Measurements from ENCODE around the gene PCDHA7.
"Not testable (repeated sequence)": the region's sequence is repeated elsewhere in the genome, so short reads cannot be mapped to it uniquely, and the experiment has no call there.

PCDHA7 gene

DNA sequence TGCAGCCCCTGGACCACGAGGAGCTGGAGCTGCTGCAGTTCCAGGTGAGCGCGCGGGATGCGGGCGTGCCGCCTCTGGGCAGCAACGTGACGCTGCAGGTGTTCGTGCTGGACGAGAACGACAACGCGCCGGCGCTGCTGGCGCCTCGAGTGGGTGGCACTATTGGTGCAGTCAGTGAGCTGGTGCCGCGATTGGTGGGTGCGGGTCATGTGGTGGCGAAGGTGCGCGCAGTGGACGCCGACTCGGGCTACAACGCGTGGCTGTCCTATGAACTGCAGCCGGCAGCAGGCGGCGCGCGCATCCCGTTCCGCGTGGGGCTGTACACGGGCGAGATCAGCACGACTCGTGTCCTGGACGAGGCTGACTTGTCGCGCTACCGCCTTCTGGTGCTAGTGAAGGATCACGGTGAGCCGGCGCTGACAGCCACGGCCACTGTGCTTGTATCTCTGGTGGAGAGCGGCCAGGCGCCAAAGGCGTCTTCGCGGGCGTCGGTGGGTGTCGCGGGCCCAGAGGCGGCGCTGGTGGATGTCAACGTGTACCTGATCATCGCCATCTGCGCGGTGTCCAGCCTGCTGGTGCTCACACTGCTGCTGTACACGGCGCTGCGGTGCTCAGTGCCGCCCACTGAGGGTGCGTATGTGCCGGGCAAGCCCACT lies 46.1 kb upstream of the PCDHA7 start:
- H3K4me2 ChIP-seq (ENCODE audit: insufficient read depth, low read length, poor library complexity, severe bottlenecking); H2BK15ac ChIP-seq (ENCODE audit: low read length); H4K91ac ChIP-seq (ENCODE audit: low read depth, low read length, poor library complexity); H3K4ac ChIP-seq (ENCODE audit: low read length); DNase-seq (ENCODE audit: low spot score); H3K27me3 ChIP-seq (ENCODE audit: control insufficient read depth in 3 of 3, insufficient read depth in 3 of 3, low read depth in 1 of 3, low read length in 3 of 3); H3K18ac ChIP-seq (ENCODE audit: low read length); H3K4me1 ChIP-seq (ENCODE audit: control insufficient read depth in 2 of 2, insufficient read depth in 1 of 2, low read depth in 1 of 2, low read length in 2 of 2); H2BK5ac ChIP-seq (ENCODE audit: low read length); H3K27ac ChIP-seq (replicated peaks; ENCODE audit: low read length); H2AFZ ChIP-seq (ENCODE audit: low read length); H3K36me3 ChIP-seq (replicated peaks in 1 of 2; ENCODE audit: control insufficient read depth in 2 of 2, insufficient read depth in 2 of 2, low read length in 2 of 2); H3K79me1 ChIP-seq (ENCODE audit: low read depth, low read length); H2BK120ac ChIP-seq (ENCODE audit: low read depth, low read length); H2AK5ac ChIP-seq (ENCODE audit: low read depth, low read length); H2BK12ac ChIP-seq (ENCODE audit: low read length); H3K9ac ChIP-seq (ENCODE audit: low read depth, low read length, poor library complexity): not testable (repeated sequence)
- no CpG with 5 or more reads among the region's 70 CpGs for WGBS, 2 donors (ENCODE audit: extremely low coverage in 2 of 2, insufficient read length in 2 of 2, insufficient replicate concordance in 1 of 2)
- Histone ChIP-seq H4K8ac (ENCODE audit: low read depth, low read length) (peak overlapping the region; percentile 17), H3K4me3 (ENCODE audit: low read length in 2 of 2) (peak overlapping the region in 1 of 2 donors; percentile 61), H3K14ac (ENCODE audit: low read length) (peak overlapping the region; percentile 21), H3K9me3 (replicated peaks in 1 of 2; ENCODE audit: control insufficient read depth in 2 of 2, insufficient read depth in 1 of 2, low read depth in 1 of 2, low read length in 2 of 2) (peaks cover 22 to 34% of the 10 kb centered on the region in 2 donors), H3K23ac (ENCODE audit: low read depth, low read length, poor library complexity) (peak overlapping the region; percentile 73)

- Histone ChIP-seq H3K9me3 (replicated peaks in 1 of 2; ENCODE audit: control insufficient read depth in 2 of 2, insufficient read depth in 1 of 2, low read depth in 1 of 2, low read length in 2 of 2) (peaks cover 30 to 48% of the 10 kb centered on the region in 2 donors), H2AFZ (ENCODE audit: low read length) (no peak overlapping the region), H3K4me1 (ENCODE audit: control insufficient read depth in 2 of 2, insufficient read depth in 1 of 2, low read depth in 1 of 2, low read length in 2 of 2) (no peaks in the 10 kb centered on the region), H2AK5ac (ENCODE audit: low read depth, low read length) (no peak overlapping the region), H2BK15ac (ENCODE audit: low read length) (no peak overlapping the region), H3K4me2 (ENCODE audit: insufficient read depth, low read length, poor library complexity, severe bottlenecking) (no peak overlapping the region), H2BK12ac (ENCODE audit: low read length) (no peak overlapping the region), H4K8ac (ENCODE audit: low read depth, low read length) (no peak overlapping the region), H3K79me1 (ENCODE audit: low read depth, low read length) (no peaks in the 10 kb centered on the region), H3K4me3 (ENCODE audit: low read length in 2 of 2) (no peak overlapping the region), H3K18ac (ENCODE audit: low read length) (no peak overlapping the region), H3K27ac (replicated peaks; ENCODE audit: low read length) (no peak overlapping the region), H3K36me3 (replicated peaks in 1 of 2; ENCODE audit: control insufficient read depth in 2 of 2, insufficient read depth in 2 of 2, low read length in 2 of 2) (peaks cover 0 to 3% of the 10 kb centered on the region in 2 donors), H2BK5ac (ENCODE audit: low read length) (no peak overlapping the region), H2BK120ac (ENCODE audit: low read depth, low read length) (no peak overlapping the region), H3K27me3 (ENCODE audit: control insufficient read depth in 3 of 3, insufficient read depth in 3 of 3, low read depth in 1 of 3, low read length in 3 of 3) (no peaks in the 10 kb centered on the region), H3K9ac (ENCODE audit: low read depth, low read length, poor library complexity) (no peak overlapping the region), H4K91ac (ENCODE audit: low read depth, low read length, poor library complexity) (no peak overlapping the region), H3K4ac (ENCODE audit: low read length) (no peak overlapping the region), H3K14ac (ENCODE audit: low read length) (no peak overlapping the region), H3K23ac (ENCODE audit: low read depth, low read length, poor library complexity) (no peak overlapping the region)
- WGBS, 2 donors (ENCODE audit: extremely low coverage in 2 of 2, insufficient read length in 2 of 2, insufficient replicate concordance in 1 of 2) = no CpG with 5 or more reads among the region's 2 CpGs
- DNase-seq (ENCODE audit: low spot score) = no peak
Measured at GRCh38 chr5:140791089-140791488, 43.0 kb upstream of the PCDHA7 start.

DNA sequence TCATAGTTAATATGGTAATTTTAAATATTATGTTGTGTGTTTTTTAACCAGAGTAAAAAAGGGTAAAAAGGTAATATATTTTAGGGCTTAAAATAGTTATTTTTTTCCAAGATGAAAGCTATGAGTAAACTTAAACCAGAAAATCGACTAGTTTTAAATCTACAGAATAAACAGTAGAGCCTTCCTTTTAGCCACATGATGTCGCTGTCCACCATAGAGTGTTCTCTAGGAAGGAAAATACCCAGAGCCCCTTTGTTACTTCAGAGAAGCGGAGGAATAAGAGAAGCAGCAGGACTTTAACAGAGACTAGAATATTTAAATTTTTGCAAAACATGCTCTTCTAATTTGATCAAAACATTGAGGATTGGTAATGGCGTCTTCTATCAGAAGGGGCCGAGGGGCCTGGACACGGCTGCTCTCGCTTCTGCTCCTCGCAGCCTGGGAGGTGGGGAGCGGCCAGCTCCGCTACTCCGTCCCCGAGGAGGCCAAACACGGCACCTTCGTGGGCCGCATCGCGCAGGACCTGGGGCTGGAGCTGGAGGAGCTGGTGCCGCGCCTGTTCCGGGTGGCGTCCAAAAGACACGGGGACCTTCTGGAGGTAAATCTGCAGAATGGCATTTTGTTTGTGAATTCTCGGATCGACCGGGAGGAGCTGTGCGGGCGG lies 39.3 kb upstream of the PCDHA7 start, which contains the start of gene PCDHA2:
Gene PCDHA2, plus strand, starts transcription at position 258 of the 664 bp plus-strand sequence.
- Histone ChIP-seq H3K23ac (ENCODE audit: low read depth, low read length, poor library complexity) (no peak within 1 kb of the TSS), H3K36me3 (replicated peaks in 1 of 2; ENCODE audit: control insufficient read depth in 2 of 2, insufficient read depth in 2 of 2, low read length in 2 of 2) (peaks cover 0 to 8% of the 10 kb centered on the region in 2 donors), H3K9ac (ENCODE audit: low read depth, low read length, poor library complexity) (no peak within 1 kb of the TSS), H2AK5ac (ENCODE audit: low read depth, low read length) (no peak within 1 kb of the TSS), H3K9me3 (replicated peaks in 1 of 2; ENCODE audit: control insufficient read depth in 2 of 2, insufficient read depth in 1 of 2, low read depth in 1 of 2, low read length in 2 of 2) (peaks cover 24 to 41% of the 10 kb centered on the region in 2 donors), H3K14ac (ENCODE audit: low read length) (no peak within 1 kb of the TSS), H4K91ac (ENCODE audit: low read depth, low read length, poor library complexity) (no peak within 1 kb of the TSS), H3K18ac (ENCODE audit: low read length) (no peak within 1 kb of the TSS), H3K4me3 (ENCODE audit: low read length in 2 of 2) (peak within 1 kb of the TSS in 1 of 2 donors; percentile 73), H3K4ac (ENCODE audit: low read length) (no peak within 1 kb of the TSS), H2BK12ac (ENCODE audit: low read length) (no peak within 1 kb of the TSS), H2BK5ac (ENCODE audit: low read length) (no peak within 1 kb of the TSS), H3K79me1 (ENCODE audit: low read depth, low read length) (peaks cover 3% of the 10 kb centered on the region), H3K4me2 (ENCODE audit: insufficient read depth, low read length, poor library complexity, severe bottlenecking) (no peak within 1 kb of the TSS), H3K27ac (replicated peaks; ENCODE audit: low read length) (no peak within 1 kb of the TSS), H4K8ac (ENCODE audit: low read depth, low read length) (no peak within 1 kb of the TSS), H2AFZ (ENCODE audit: low read length) (no peak within 1 kb of the TSS), H3K27me3 (ENCODE audit: control insufficient read depth in 3 of 3, insufficient read depth in 3 of 3, low read depth in 1 of 3, low read length in 3 of 3) (no peaks in the 10 kb centered on the region), H2BK15ac (ENCODE audit: low read length) (no peak within 1 kb of the TSS), H2BK120ac (ENCODE audit: low read depth, low read length) (no peak within 1 kb of the TSS), H3K4me1 (ENCODE audit: control insufficient read depth in 2 of 2, insufficient read depth in 1 of 2, low read depth in 1 of 2, low read length in 2 of 2) (no peaks in the 10 kb centered on the region)
- WGBS, 2 donors (ENCODE audit: extremely low coverage in 2 of 2, insufficient read length in 2 of 2, insufficient replicate concordance in 1 of 2) = no CpG with 5 or more reads among the region's 27 CpGs
- DNase-seq (ENCODE audit: low spot score) = no peak

DNA sequence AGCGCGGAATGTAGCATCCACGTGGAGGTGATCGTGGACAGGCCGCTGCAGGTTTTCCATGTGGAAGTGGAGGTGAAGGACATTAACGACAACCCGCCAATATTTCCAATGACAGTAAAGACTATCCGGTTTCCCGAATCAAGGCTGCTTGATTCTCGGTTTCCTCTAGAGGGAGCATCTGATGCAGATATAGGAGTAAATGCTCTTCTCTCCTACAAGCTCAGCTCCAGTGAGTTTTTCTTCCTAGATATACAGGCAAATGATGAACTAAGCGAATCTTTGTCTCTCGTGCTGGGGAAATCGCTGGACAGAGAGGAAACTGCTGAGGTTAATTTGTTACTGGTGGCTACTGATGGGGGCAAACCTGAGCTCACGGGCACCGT lies 38.8 kb upstream of the PCDHA7 start:
- Histone ChIP-seq H3K9me3 (replicated peaks in 1 of 2; ENCODE audit: control insufficient read depth in 2 of 2, insufficient read depth in 1 of 2, low read depth in 1 of 2, low read length in 2 of 2) (peaks cover 24 to 44% of the 10 kb centered on the region in 2 donors), H3K4me1 (ENCODE audit: control insufficient read depth in 2 of 2, insufficient read depth in 1 of 2, low read depth in 1 of 2, low read length in 2 of 2) (no peaks in the 10 kb centered on the region), H3K4me2 (ENCODE audit: insufficient read depth, low read length, poor library complexity, severe bottlenecking) (no peak overlapping the region), H2BK120ac (ENCODE audit: low read depth, low read length) (no peak overlapping the region), H4K91ac (ENCODE audit: low read depth, low read length, poor library complexity) (no peak overlapping the region), H3K14ac (ENCODE audit: low read length) (no peak overlapping the region), H3K4ac (ENCODE audit: low read length) (no peak overlapping the region), H3K18ac (ENCODE audit: low read length) (no peak overlapping the region), H3K79me1 (ENCODE audit: low read depth, low read length) (peaks cover 3% of the 10 kb centered on the region), H3K23ac (ENCODE audit: low read depth, low read length, poor library complexity) (no peak overlapping the region), H2BK15ac (ENCODE audit: low read length) (no peak overlapping the region), H3K27me3 (ENCODE audit: control insufficient read depth in 3 of 3, insufficient read depth in 3 of 3, low read depth in 1 of 3, low read length in 3 of 3) (no peaks in the 10 kb centered on the region), H2AFZ (ENCODE audit: low read length) (no peak overlapping the region), H3K27ac (replicated peaks; ENCODE audit: low read length) (no peak overlapping the region), H2AK5ac (ENCODE audit: low read depth, low read length) (no peak overlapping the region), H2BK12ac (ENCODE audit: low read length) (no peak overlapping the region), H2BK5ac (ENCODE audit: low read length) (no peak overlapping the region), H4K8ac (ENCODE audit: low read depth, low read length) (no peak overlapping the region), H3K4me3 (ENCODE audit: low read length in 2 of 2) (peak overlapping the region in 1 of 2 donors; percentile 73), H3K9ac (ENCODE audit: low read depth, low read length, poor library complexity) (no peak overlapping the region), H3K36me3 (replicated peaks in 1 of 2; ENCODE audit: control insufficient read depth in 2 of 2, insufficient read depth in 2 of 2, low read length in 2 of 2) (peaks cover 0 to 8% of the 10 kb centered on the region in 2 donors)
- WGBS, 2 donors (ENCODE audit: extremely low coverage in 2 of 2, insufficient read length in 2 of 2, insufficient replicate concordance in 1 of 2) = no CpG with 5 or more reads among the region's 15 CpGs
- DNase-seq (ENCODE audit: low spot score) = no peak
